Esophagus muscularis mucosa (tissue), 2 donors: ENCODE measurements around the gene UCP3.

ENCODE experiments used
- POLR2A ChIP-seq: fragments of 450-650 bp; IDR thresholded peaks from one replicate; pipeline ENCODE4 v1.6.1; 2017; ENCODE audit warnings: antibody characterized with exemption, moderate library complexity, mild to moderate bottlenecking, low read depth
- POLR2AphosphoS5 ChIP-seq, 2 donors: sonication (generic); formaldehyde crosslinking; IDR thresholded peaks; one replicate each; pipeline ENCODE4 v1.6.1; 2017; ENCODE audit warnings: antibody characterized with exemption in 2 of 2

DNA sequence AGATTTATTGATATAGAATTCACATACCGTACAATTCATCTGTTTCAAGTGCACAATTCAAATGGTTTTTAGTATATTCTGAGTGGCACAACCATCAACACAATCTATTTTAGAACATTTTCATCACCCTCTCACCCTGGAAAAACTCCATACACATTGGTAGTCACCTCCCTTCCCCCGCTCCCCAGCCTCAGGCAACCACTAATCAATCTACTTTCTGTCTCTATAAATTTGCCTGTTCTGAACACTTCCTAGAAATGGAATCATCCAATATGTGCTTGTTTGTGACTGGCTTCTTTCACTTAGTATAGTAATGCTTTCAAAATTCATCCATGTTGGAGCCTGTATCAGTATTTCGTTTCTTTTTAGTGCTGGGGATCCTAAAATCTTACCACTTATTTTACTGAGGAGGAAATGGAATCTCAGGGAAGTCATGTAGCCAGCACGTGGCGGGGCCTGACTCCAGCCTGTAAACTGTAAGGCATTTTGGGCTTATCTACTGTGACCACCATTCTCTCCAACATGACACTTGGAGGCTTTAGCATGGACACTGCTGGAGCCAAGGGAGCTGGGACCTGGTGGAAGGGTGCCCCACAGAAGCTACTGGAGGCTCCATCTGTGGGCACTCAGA, 905 bp upstream of the UCP3 start:
- TF ChIP-seq POLR2A: no peak
- no peak for TF ChIP-seq POLR2AphosphoS5 (IDR thresholded peaks at IDR 0.05)
